ENCODE results near the gene KPRP. TPM values are rescaled to one million over a fixed set of nuclear protein-coding genes. Genes with fewer than 3 reads are reported as not detected.

KPRP gene, protein sequence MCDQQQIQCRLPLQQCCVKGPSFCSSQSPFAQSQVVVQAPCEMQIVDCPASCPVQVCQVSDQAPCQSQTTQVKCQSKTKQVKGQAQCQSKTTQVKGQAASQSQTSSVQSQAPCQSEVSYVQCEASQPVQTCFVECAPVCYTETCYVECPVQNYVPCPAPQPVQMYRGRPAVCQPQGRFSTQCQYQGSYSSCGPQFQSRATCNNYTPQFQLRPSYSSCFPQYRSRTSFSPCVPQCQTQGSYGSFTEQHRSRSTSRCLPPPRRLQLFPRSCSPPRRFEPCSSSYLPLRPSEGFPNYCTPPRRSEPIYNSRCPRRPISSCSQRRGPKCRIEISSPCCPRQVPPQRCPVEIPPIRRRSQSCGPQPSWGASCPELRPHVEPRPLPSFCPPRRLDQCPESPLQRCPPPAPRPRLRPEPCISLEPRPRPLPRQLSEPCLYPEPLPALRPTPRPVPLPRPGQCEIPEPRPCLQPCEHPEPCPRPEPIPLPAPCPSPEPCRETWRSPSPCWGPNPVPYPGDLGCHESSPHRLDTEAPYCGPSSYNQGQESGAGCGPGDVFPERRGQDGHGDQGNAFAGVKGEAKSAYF
- total RNA-seq: not detected in 2 replicates

DNA sequence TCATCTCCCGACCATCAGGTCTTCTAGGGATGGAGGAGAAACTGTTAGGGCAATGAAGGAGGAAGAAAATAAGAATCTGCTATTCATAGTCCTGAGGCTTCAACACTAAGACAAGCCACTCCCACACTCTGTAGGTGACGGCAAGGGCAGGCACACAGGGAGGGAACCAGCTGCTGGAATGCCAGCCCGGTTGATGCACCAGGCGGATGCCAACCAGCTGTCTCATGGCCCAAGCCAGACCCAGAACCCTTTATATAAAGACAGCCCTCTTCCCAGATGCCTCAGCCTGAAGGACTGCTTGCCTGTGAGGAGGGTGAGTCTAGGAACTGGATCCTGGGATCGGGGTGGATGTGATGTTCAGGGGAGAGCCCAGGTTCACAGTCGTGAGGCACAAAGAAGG, at the start of gene KPRP:
KPRP (plus strand) TSS at position 279 of the 400 bp plus-strand sequence. CDS start 1,564 bp downstream, outside the sequence.

DNA sequence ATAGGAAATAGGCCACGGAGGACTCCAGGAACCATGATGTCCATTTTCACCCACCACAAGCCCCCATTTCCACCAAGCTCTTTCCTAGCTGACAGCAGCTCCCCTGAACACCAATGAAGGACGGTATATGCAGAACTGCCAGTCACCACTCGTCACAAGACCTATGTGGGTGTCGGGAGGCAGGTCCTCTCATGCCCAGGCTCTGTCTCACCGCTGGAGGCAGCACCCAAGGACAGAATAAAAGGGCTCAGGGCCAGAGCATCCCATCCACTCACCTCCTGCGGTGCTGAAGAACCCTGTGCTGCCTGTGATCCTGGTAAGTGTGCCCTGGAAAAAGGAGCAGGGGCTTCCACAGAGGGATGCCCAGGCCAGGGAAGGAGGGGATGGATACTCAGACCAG, 17.1 kb downstream of the KPRP start, which contains the start of gene LCE1F:
LCE1F (plus strand) TSS at position 266 of the 400 bp plus-strand sequence. CDS start 1,232 bp downstream, outside the sequence.

DNA sequence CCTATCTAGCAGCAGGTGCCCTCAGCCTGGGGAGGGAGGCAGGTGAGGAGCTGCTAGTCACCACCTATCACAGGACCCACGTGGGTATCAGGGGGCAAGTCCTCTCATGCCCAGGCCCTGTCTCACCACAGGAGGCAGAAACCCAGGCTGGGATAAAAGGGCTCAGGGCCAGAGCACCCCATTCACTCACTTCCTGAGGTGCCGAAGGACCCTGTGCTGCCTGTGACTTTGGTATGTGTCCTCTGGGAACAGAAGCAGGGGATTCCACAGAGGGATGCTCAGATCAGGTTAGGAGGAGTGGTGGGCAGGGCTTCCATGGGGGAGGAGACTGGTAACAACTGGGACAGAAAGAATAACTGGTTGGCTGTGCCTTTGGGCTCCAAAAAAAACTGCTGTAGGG, 28.3 kb downstream of the KPRP start, which contains the start of gene LCE1E:
LCE1E (plus strand) TSS at position 181 of the 400 bp plus-strand sequence. CDS start 1,043 bp downstream, outside the sequence.

DNA sequence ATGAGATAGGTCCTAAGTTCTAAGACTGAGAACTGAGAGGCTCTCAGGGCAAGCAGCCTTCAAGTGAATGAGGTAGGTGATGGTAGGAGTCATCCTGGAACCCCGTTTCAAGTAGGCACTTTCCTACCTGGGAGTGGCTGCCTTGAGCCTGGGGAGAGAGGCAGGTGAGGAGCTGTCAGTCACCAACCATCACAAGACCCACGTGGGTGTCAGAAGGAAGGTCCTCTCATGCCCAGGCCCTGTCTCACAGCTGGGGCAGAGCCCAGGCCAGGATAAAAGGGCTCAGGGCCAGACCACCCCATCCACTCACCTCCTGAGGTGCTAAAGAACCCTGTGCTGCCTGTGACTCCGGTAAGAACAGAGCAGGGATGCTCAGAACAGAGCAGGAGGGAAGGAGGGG, 38.6 kb downstream of the KPRP start, which contains the start of gene LCE1D:
LCE1D (plus strand) TSS at position 301 of the 400 bp plus-strand sequence. CDS start 1,074 bp downstream, outside the sequence.

DNA sequence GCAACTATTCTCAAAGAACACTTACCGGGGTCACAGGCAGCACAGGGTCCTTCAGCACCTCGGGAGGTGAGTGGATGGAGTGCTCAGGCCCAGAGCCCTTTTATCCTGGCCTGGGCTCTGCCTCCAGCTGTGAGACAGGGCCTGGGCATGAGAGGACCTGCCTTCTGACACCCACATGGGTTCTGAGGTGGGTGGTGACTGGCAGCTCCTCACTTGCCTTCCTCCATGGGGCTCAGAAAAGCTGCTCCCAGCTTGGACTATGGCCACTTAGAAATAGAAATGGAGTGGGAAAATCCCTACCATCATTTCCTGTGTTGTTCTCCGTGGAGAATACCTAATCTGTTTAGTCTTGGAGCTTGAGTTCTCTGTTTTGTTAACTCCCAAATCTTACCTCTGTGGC, 48.8 kb downstream of the KPRP start, which contains the start of gene LCE1C:
LCE1C (minus strand) TSS at position 76 of the 400 bp plus-strand sequence. CDS start 1,173 bp downstream, outside the sequence.

Other genes with a start within 250 kb of the KPRP start
- gene LCE5A, start 247.2 kb upstream of the KPRP start, total RNA-seq: not detected in 2 replicates
- gene CRCT1, start 243.5 kb upstream of the KPRP start, total RNA-seq: not detected in 2 replicates
- not detected in 2 replicates for gene LCE3E, start 191.2 kb upstream of the KPRP start, total RNA-seq
- not detected in 2 replicates for gene LCE3D, start 177.5 kb upstream of the KPRP start, total RNA-seq
- gene LCE3C, start 157.8 kb upstream of the KPRP start, total RNA-seq: not detected in 2 replicates
- gene LCE3B, start 144.2 kb upstream of the KPRP start, total RNA-seq: not detected in 2 replicates
- not detected in 2 replicates for gene LCE3A, start 134.9 kb upstream of the KPRP start, total RNA-seq
- not detected in 2 replicates for gene LCE2D, start 94.6 kb upstream of the KPRP start, total RNA-seq
- gene LCE2C, start 82.7 kb upstream of the KPRP start, total RNA-seq: not detected in 2 replicates
- gene LCE2B, start 71.9 kb upstream of the KPRP start, total RNA-seq: not detected in 2 replicates
- gene LCE2A, start 59.7 kb upstream of the KPRP start, total RNA-seq: not detected in 2 replicates
- not detected in 2 replicates for gene LCE4A, start 49.9 kb upstream of the KPRP start, total RNA-seq
- not detected in 2 replicates for gene LCE1F, start 17.1 kb downstream of the KPRP start, total RNA-seq
- gene LCE1E, start 28.2 kb downstream of the KPRP start, total RNA-seq: not detected in 2 replicates
- not detected in 2 replicates for gene LCE1D, start 38.7 kb downstream of the KPRP start, total RNA-seq
- not detected in 2 replicates for gene LCE1C, start 48.6 kb downstream of the KPRP start, total RNA-seq
- not detected in 2 replicates for gene LCE1B, start 53.9 kb downstream of the KPRP start, total RNA-seq
- gene LCE1A, start 69.4 kb downstream of the KPRP start, total RNA-seq: not detected in 2 replicates
- not detected in 2 replicates for gene LCE6A, start 84.8 kb downstream of the KPRP start, total RNA-seq
- not detected in 2 replicates for gene LCE7A, start 102.0 kb downstream of the KPRP start, total RNA-seq
- not detected in 2 replicates for gene SMCP, start 120.3 kb downstream of the KPRP start, total RNA-seq
- not detected in 2 replicates for gene IVL, start 150.5 kb downstream of the KPRP start, total RNA-seq
- gene SPRR5, start 189.2 kb downstream of the KPRP start, total RNA-seq: not detected in 2 replicates
- gene SPRR4, start 212.6 kb downstream of the KPRP start, total RNA-seq: not detected in 2 replicates
- gene SPRR1A, start 226.1 kb downstream of the KPRP start, total RNA-seq: not detected in 2 replicates
- not detected in 2 replicates for gene SPRR3, start 243.7 kb downstream of the KPRP start, total RNA-seq